ENCODE data around the gene TMEM248.
"Not testable (repeated sequence)": the region's sequence is repeated elsewhere in the genome, so short reads cannot be mapped to it uniquely, and the experiment has no call there.

DNA sequence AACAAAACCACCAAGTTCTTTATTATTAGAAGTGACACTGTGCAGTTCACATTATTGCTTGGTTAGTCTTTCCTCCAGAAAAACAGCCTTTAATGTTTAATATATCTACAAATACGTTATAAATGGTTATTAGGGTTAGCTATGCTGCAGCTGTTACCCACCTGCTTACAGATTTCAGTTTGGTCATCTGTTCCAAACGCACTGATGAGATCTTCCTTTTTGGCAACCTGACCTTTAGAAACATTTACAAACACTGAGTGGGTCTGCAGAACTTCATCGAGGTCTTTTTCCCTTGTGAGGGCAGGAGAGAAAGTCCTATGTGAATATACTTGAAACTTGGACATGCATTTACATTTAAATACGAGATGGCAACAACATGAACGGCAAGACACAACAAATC lies 73.0 kb downstream of the TMEM248 start:
- TF ChIP-seq, protein P1, sequence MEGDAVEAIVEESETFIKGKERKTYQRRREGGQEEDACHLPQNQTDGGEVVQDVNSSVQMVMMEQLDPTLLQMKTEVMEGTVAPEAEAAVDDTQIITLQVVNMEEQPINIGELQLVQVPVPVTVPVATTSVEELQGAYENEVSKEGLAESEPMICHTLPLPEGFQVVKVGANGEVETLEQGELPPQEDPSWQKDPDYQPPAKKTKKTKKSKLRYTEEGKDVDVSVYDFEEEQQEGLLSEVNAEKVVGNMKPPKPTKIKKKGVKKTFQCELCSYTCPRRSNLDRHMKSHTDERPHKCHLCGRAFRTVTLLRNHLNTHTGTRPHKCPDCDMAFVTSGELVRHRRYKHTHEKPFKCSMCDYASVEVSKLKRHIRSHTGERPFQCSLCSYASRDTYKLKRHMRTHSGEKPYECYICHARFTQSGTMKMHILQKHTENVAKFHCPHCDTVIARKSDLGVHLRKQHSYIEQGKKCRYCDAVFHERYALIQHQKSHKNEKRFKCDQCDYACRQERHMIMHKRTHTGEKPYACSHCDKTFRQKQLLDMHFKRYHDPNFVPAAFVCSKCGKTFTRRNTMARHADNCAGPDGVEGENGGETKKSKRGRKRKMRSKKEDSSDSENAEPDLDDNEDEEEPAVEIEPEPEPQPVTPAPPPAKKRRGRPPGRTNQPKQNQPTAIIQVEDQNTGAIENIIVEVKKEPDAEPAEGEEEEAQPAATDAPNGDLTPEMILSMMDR (IDR thresholded peaks at IDR 0.05 in 4 of 5, conservative IDR thresholded peaks at IDR 0.05 in 1 of 5) = not testable (repeated sequence)
- TF ChIP-seq POLR2A (IDR thresholded peaks at IDR 0.05) = not testable (repeated sequence)
